IPS-11a (cell line): ENCODE data around the gene DLGAP4.

Experiments used
- H3K4me3 ChIP-seq: one replicate; pipeline ENCODE4 v1.5.1; 2013; ENCODE audit warnings: low read depth, low read length, control low read depth

The DLGAP4 gene

GRCh38 chr20:36440370-36441026, 134.4 kb downstream of the DLGAP4 start:
- no peak overlapping the region for H3K4me3 ChIP-seq

- H3K4me3 ChIP-seq, result no peak overlapping the region
These were observed 134.9 kb downstream of the DLGAP4 start for GRCh38 chr20:36441027-36441414.

GRCh38 chr20:36441416-36441815, 135.3 kb downstream of the DLGAP4 start:
- H3K4me3 ChIP-seq, result no peak overlapping the region

- no peak overlapping the region for H3K4me3 ChIP-seq
These were observed 139.7 kb downstream of the DLGAP4 start for GRCh38 chr20:36445847-36446246.

- H3K4me3 ChIP-seq, result no peak overlapping the region
These were observed 140.4 kb downstream of the DLGAP4 start for GRCh38 chr20:36446557-36446956.

DNA sequence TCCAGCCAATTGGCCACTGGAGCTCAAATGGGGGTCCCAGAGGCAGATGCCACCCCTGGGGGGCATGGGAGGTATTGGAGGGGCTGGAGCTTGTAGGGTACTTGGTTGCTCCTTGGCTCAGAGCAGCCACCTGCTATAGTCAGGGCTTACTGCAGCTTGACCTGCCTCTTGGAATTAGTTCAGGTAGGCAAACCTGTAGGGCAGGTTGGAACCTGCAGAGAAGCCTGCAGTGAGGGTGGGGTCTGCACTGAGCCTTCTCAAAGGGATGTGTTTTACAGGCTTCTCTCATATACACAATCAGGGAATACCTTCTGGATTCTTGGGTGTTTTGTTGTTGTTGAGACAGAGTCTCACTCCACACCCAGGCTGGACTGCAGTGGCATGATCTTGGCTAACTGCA, 141.0 kb downstream of the DLGAP4 start:
- no peak overlapping the region for H3K4me3 ChIP-seq

GRCh38 chr20:36449663-36450062, 143.5 kb downstream of the DLGAP4 start:
- H3K4me3 ChIP-seq, result no peak overlapping the region

DNA sequence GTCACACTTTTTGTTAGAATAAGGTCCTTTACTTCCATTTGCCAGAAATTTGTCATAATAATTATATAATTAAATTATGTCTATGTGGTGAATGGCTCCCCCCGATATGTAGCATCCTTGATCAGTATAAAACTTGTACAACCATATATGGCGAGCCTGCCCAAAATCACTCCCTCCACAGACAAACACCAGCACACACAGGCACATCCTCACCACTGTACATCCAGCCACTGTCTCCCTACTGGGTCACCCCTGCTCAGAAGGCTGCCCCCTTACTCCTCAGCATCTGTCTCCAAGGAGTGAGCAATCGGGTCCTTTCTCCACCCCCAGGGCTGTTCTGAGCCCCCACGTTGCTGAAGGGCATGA, 148.2 kb downstream of the DLGAP4 start:
- H3K4me3 ChIP-seq, result no peak overlapping the region

- H3K4me3 ChIP-seq, result no peak overlapping the region
These were observed 148.7 kb downstream of the DLGAP4 start for GRCh38 chr20:36454698-36455427.

- H3K4me3 ChIP-seq, result no peak overlapping the region
These were observed 150.0 kb downstream of the DLGAP4 start for GRCh38 chr20:36455972-36456625.

DNA sequence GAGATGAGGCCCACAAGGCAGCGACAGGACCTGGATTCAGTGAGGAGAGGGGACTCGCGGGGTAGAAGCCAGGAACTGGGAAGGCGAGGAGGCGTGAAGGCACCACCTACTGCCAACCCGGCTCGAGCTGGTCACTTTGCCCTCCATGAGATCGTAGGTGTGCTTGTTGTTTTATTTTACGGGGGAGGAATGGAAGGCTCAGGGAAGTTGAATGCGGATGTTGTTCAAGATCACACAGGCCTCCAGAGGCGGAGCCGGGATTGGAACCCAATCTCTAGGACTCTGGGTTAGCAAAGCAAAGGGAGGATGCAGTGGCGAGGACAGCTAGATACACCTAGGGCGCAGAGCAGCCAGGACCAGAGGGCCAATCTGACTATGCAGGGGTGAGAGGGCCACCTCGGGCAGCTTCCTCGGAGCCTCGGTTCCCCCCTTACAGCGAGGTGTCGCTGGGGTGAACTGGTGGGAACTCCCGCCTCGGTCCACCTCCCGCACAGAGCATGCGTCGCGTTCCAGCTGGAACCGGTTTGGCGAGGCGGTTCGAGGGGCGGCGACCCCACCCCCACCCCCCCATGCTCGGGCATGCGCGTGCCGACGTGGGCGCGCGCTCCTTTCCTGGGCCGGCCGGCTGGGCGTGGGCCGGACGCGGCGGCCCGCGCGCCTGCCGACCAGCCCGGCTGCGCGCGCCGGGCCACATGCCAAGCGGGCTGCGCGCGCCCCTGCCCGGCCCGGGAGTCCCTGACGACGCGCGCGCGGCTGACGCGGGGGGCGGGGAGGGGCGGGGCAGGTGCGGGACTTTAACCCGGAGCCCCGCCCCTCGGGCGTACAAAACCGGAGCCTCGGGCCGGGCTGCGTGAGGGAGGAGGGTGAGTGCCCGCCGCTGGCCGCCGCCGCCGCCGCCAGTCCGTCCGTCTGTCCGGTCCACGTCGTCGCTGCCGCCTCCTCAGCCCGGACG, 154.8 kb downstream of the DLGAP4 start:
- peak overlapping the region; percentile 17 for H3K4me3 ChIP-seq

DNA sequence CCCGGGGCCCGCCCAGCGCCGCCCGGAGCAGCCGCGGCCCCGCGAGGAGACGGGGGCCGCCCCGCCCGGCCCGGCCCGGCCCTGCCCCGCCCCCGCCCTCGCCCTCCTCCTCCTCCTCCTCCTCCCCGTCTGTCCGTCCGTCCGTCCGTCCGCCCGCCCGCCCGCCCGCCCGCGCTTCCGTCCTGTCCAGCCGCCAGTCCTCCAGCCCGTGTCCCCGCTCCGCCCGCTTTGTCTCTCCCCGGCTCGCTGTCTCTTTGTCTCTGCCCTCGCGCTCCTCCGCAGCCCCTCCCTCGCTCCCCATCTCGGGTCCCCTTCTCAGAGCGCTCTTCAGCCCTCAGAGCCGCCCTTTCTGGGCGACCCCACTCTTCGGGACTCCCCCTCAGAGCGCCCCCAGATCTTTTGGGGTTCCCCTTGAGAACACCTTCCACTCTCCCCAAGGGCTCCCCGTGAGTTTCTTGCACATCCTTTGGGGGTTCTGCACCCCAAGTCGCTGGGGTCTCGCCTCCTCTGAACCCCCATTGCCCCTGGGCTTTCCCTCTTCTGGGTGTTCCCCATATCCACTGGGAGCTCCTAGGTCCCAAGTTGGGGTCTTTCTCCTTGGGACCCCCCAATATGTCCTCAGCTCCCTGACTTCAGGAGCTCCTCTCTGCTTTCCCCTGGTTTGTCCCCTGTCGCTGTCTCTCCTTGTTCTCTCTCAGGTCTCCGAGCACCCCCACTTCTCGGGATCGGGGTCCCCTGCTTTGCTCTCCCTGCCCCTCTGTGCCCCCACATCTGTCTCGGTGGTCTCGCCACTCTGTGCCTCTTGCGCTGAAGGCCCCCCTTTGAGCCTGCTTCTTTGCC, 155.7 kb downstream of the DLGAP4 start:
- H3K4me3 ChIP-seq, result peak overlapping the region; percentile 72

GRCh38 chr20:36462440-36463211, 156.5 kb downstream of the DLGAP4 start:
- peak overlapping the region; percentile 72 for H3K4me3 ChIP-seq

DNA sequence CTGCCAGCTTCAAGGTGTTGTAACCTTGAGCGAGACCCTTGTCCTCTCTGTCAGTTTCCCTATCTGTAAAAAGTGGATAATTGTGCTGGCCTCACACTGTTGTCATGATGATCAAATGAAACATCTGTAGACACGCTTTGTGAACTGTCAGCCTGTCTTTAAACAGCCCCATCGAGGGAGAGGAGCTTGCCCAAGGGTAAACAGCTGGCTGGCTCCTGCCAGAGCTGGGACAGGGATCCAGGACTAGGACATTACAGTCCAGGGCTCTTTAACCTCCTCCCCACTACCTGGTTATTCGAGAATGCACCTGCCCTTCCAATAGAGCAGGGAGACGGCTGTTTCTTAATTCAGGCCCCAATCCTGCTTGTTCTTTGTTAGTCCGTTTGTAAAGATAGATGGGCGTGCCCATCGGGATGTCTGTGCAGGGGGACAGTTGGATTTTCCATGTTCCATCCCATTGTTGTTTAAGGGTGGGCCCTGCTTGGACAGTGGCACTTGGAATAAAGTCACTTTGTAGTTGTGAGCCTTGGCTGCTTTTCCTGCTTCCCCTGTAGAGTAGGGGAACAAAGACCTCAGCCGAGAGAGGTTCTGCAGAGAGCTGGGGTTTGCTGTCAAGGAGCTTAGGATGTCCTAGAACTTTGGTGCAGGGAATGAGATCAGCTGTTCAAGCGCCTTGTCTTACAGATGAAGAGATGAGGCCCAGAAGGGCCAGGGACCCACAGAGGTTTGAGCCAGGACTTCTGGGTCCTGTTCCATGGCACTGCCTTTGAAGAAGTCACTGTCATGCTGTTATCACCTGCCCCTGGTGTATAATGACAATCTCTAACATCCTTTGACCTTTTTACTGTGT, 157.3 kb downstream of the DLGAP4 start:
- H3K4me3 ChIP-seq, result no peak overlapping the region

DNA sequence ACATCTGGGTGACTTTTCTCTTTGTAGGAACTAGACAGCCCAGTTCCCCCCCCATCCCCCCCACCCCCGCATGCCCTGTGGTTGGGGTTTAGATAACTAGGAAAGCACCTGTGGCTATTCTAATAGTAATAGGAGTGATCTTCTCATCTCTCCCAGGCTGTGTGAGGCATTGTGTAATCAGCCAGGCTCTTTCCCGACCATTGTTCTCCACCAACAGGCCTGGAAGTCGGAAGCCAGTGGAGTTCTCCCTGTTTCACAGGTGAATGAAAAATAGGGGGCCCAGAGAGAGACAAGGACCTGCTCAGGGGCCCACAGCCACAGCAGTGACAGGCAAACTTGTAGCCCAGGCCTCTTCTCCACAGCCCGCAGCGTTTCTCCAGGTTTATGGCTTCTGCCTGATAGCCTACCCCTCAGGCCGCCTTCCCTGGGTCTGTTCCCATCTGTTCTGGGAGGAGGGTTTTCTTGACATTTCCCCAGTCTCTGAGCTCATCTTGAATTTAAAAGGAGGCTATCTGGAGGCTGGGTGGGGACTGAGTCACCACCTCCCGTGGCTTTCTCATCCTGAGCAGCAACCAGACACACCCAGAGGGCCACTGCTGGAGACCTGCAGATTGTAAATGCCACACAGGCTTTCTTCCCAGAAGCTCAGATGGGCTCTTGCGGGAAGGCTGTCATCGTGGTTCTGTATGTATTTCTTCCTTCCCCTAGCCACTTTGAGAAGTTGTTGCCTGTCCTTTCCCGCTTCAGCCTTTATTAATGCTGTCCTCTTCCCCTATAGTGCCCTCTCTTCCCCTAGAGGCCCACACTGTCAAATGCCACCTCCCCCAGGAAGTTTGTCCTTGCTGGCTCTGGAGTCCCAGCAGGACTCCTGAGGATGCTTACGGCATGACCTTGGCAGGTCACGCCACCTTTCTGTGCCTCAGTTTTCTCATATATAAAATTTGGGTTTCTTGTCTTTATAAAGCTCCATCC, 159.3 kb downstream of the DLGAP4 start:
- H3K4me3 ChIP-seq, result no peak overlapping the region

GRCh38 chr20:36466089-36466488, 159.9 kb downstream of the DLGAP4 start:
- H3K4me3 ChIP-seq, result no peak overlapping the region
